Ascending aorta (tissue), 2 donors: ENCODE measurements around the gene BMAL1. TPM values are rescaled to one million over a fixed set of nuclear protein-coding genes. Genes with fewer than 3 reads are reported as not detected.
A peak's percentile ranks its signal among the peaks of the same experiment; 100 is the strongest.

Experiments used
- DNase-seq, 2 donors: peaks; one replicate each; pipeline ENCODE4 v3.0.0-alpha.2; 2019; ENCODE audit warnings: low spot score in 2 of 2
- H3K27ac ChIP-seq, 2 donors: fragments of 200-600 bp; sonication (generic); one replicate each; pipeline ENCODE4 v1.5.1; 2016 to 2017; ENCODE audit warnings: mild to moderate bottlenecking in 1 of 2
- H3K27me3 ChIP-seq: fragments of 200-600 bp; sonication (generic); one replicate; pipeline ENCODE4 v1.5.1; 2017
- H3K36me3 ChIP-seq, 2 donors: fragments of 200-600 bp; sonication (generic); one replicate each; pipeline ENCODE4 v1.5.1; 2016
- H3K4me1 ChIP-seq, 2 donors: fragments of 200-600 bp; sonication (generic); one replicate each; pipeline ENCODE4 v1.5.1; 2016 to 2017; ENCODE audit warnings: mild to moderate bottlenecking in 1 of 2
- H3K4me3 ChIP-seq, 2 donors: fragments of 200-600 bp; sonication (generic); one replicate each; pipeline ENCODE4 v1.5.1; 2016 to 2017; ENCODE audit warnings: mild to moderate bottlenecking in 1 of 2
- H3K9me3 ChIP-seq, 2 donors: fragments of 200-600 bp; sonication (generic); one replicate each; pipeline ENCODE4 v1.5.1; 2016
- CTCF ChIP-seq, 3 experiments: fragments of 200-600 bp in 2 of 3; fragments of 450-650 bp in 1 of 3; sonication (generic) in 2 of 3; IDR thresholded peaks; one replicate each; pipeline ENCODE4 v1.5.1; 2016 to 2019; ENCODE audit warnings: antibody characterized with exemption in 3 of 3, mild to moderate bottlenecking in 1 of 3, moderate library complexity in 1 of 3
- intact Hi-C: fragments of 100-400 bp; cut with DNase I; formaldehyde crosslinking; loops from one replicate; pipeline ENCODE4 v1.15.1; 2023
- total RNA-seq: library from RNA; depleted of rRNA; stranded (reverse); fragments of >200 nt; gene quantifications from one replicate; pipeline ENCODE4 v1.1.0, GENCODE V29; 2016

The BMAL1 gene
- total RNA-seq, 1 donor from 2014 or later: 15.9 TPM

DNA sequence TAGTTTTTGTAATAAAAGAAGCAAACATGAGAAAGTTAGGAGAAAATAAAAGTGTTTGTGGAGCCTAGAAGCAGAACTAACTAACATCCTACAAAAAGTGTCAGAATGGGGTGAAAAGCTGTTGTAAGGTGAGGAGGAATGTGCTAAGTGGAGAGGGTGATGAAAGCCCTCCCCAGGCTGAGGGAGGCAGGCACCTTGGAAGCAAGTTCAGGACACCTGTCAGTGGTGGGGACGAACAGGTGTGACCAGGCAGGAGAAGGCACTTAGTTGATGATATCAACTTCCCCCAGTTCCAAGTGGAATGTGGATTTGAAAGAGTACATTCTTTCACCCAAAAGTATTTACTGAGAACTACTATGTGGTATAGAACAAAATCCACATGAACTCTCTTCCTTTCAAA is 18.7 kb upstream of the BMAL1 start:
- intact Hi-C loops: no loop called here
- no peaks in the 10 kb centered on the region for H3K9me3 ChIP-seq
- no peak overlapping the region for H3K27ac ChIP-seq
- H3K4me1 ChIP-seq: peaks cover 3 to 14% of the 10 kb centered on the region in 2 donors
- no peak overlapping the region for H3K4me3 ChIP-seq
- no peak for DNase-seq
- H3K36me3 ChIP-seq: no peaks in the 10 kb centered on the region
- no peak for TF ChIP-seq CTCF (IDR thresholded peaks at IDR 0.05)
- no peaks in the 10 kb centered on the region for H3K27me3 ChIP-seq

DNA sequence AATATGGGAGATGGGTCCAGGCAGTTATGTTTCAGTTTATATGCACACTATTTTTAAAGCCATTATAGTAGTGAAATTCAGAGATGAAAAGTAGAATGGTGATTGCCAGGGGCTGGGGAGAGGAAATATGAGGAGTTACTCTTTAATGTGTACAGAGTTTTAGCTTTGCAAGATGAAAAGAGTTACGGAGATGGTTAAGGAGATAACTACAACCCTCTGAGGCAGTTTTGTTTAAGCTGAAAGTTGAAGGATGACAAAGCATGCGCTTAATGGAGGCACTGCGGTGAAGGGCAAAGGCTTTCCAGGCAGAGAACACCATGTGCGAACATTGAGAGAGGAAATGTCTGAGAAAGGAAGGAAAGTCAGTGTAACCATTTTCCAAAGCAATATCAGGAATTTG is 18.2 kb upstream of the BMAL1 start:
- Histone ChIP-seq H3K4me1 (peaks cover 3 to 14% of the 10 kb centered on the region in 2 donors), H3K9me3 (no peaks in the 10 kb centered on the region), H3K27me3 (no peaks in the 10 kb centered on the region), H3K27ac (no peak overlapping the region), H3K4me3 (no peak overlapping the region), H3K36me3 (no peaks in the 10 kb centered on the region)
- no peak for TF ChIP-seq CTCF (IDR thresholded peaks at IDR 0.05)
- DNase-seq: no peak
- intact Hi-C loops: no loop called here

DNA sequence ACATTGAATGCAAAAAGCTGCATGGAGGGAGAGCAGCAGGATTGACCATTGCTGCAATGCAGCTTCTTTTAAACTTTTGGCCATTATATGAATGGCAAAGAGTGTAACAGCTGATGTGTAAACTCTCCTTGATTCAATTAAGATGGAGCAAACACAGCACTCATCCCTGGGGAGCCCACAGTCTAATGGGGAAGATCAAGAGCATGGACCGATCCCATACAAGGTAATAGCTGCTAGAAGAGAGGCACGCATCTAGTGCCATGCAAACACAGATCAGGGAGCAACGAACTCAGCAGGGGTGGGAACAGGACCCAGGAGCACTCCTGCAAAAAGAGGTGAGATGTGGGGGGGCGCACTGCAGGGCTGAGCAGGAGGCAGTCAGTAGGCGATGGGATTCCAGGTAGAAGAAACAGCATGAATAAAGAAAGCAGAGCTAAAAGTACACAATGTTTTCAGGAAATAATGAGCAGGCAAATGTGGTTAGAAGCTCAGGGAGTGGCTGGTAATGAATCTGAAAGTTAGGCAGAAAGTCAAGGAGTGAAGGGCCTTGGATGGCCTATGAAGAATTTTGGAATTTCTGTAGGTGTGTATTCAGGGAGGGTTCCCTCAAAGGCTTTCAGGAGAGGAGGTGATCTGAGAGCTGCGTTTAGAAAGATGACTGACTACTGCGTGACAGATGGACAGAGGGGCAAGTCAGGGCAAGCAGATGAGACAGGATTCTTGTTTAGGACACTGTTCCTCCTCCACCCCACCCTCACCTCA is 17.2 kb upstream of the BMAL1 start:
- H3K27ac ChIP-seq: peak overlapping the region; percentile 30 to 70
- no peaks in the 10 kb centered on the region for H3K36me3 ChIP-seq
- intact Hi-C loops: no loop called here
- H3K4me1 ChIP-seq: peaks cover 3 to 14% of the 10 kb centered on the region in 2 donors
- TF ChIP-seq CTCF (IDR thresholded peaks at IDR 0.05): no peak
- no peaks in the 10 kb centered on the region for H3K9me3 ChIP-seq
- no peak for DNase-seq
- no peak overlapping the region for H3K4me3 ChIP-seq
- no peaks in the 10 kb centered on the region for H3K27me3 ChIP-seq

DNA sequence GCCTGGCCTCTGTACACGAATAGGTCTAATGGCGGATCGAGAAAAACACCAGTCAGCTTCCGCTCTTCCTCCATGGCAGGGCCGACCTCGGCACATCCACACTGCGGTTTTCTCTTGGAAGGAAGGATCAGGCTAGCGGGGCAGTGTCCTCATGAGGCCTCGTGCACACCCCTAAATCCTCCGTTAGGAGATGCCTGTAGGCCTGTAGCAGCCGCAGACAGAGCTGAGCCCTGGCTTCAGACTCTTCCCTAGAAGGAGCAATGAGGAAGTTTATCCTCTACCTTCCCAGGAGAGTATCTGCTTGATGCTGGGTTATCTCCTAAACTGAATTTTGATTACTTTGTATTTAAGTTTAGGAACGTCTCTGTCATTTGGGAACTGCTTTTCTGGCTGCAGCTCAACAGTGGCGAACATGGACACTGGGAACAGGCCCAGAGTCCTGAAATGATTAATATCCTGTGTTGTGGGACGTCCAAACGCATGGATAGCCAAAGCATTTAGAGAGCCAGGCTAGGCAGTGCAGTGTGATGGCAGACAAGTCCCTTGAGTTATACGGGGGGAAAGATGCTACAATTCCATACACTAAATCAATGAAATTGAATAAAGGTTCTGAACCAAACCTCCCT is 16.5 kb upstream of the BMAL1 start:
- Histone ChIP-seq H3K4me1 (peaks cover 3 to 14% of the 10 kb centered on the region in 2 donors), H3K9me3 (no peaks in the 10 kb centered on the region), H3K27me3 (no peaks in the 10 kb centered on the region), H3K36me3 (no peaks in the 10 kb centered on the region), H3K27ac (peak overlapping the region; percentile 30 to 70), H3K4me3 (peak overlapping the region in 1 of 2 donors; percentile 4)
- TF ChIP-seq CTCF (IDR thresholded peaks at IDR 0.05): no peak
- DNase-seq: no peak
- intact Hi-C loops: no loop called here

GRCh38 chr11:13261591-13262061 is 16.0 kb upstream of the BMAL1 start:
- peak overlapping the region; percentile 30 to 70 for H3K27ac ChIP-seq
- TF ChIP-seq CTCF (IDR thresholded peaks at IDR 0.05): no peak
- H3K4me3 ChIP-seq: peak overlapping the region in 1 of 2 donors; percentile 4
- peaks cover 3 to 14% of the 10 kb centered on the region in 2 donors for H3K4me1 ChIP-seq
- no peaks in the 10 kb centered on the region for H3K27me3 ChIP-seq
- DNase-seq: no peak
- no peaks in the 10 kb centered on the region for H3K36me3 ChIP-seq
- no peaks in the 10 kb centered on the region for H3K9me3 ChIP-seq
- intact Hi-C loops: no loop called here
